Liver (tissue), 9 donors: ENCODE data around the gene SS18L1. TPM values are rescaled to one million over a fixed set of nuclear protein-coding genes. Genes with fewer than 3 reads are reported as not detected.
"Not testable (repeated sequence)": the region's sequence is repeated elsewhere in the genome, so short reads cannot be mapped to it uniquely, and the experiment has no call there.

Source experiments
- DNase-seq: peaks from one replicate; pipeline ENCODE4 v3.0.0-alpha.2; 2017; ENCODE audit warnings: low spot score
- H3K27ac ChIP-seq, 2 donors: one replicate each; pipeline ENCODE4 v1.7.0; 2013; ENCODE audit warnings: inconsistent platforms in 2 of 2, low read length in 2 of 2, control low read depth in 1 of 2, low read depth in 1 of 2, mild to moderate bottlenecking in 1 of 2
- H3K27me3 ChIP-seq, 4 donors: one replicate each; pipeline versions ENCODE4 v1.6.1 to v1.7.0; 2013; ENCODE audit warnings: low read length in 3 of 4, inconsistent platforms in 1 of 4, mild to moderate bottlenecking in 1 of 4, moderate library complexity in 1 of 4; ENCODE audit not compliant: control insufficient read depth in 4 of 4, insufficient read depth in 4 of 4
- H3K36me3 ChIP-seq, 4 donors: one replicate each; pipeline versions ENCODE4 v1.6.1 to v1.7.0; 2013; ENCODE audit warnings: low read length in 3 of 4, mild to moderate bottlenecking in 3 of 4, low read depth in 1 of 4, moderate library complexity in 1 of 4; ENCODE audit not compliant: control insufficient read depth in 4 of 4, insufficient read depth in 3 of 4
- H3K4me1 ChIP-seq, 4 donors: one replicate each; pipeline versions ENCODE4 v1.6.1 to v1.7.0; 2013; ENCODE audit warnings: low read length in 3 of 4, mild to moderate bottlenecking in 3 of 4, moderate library complexity in 1 of 4; ENCODE audit not compliant: control insufficient read depth in 4 of 4, insufficient read depth in 4 of 4
- H3K4me3 ChIP-seq, 3 donors: one replicate each; pipeline versions ENCODE4 v1.6.1 to v1.7.0; 2013; ENCODE audit warnings: low read length in 3 of 3, control low read depth in 1 of 3, low read depth in 1 of 3, mild to moderate bottlenecking in 1 of 3
- H3K9ac ChIP-seq, 2 donors: one replicate each; pipeline ENCODE4 v1.7.0; 2013; ENCODE audit warnings: low read length in 2 of 2, mild to moderate bottlenecking in 2 of 2, moderate library complexity in 2 of 2, control low read depth in 1 of 2, low read depth in 1 of 2
- H3K9me3 ChIP-seq, 4 donors: one replicate each; pipeline versions ENCODE4 v1.6.1 to v1.7.0; 2013; ENCODE audit warnings: low read length in 3 of 4; ENCODE audit not compliant: control insufficient read depth in 4 of 4
- ATF3 ChIP-seq: IDR thresholded peaks from 2 replicates; pipeline ENCODE4 v1.6.1; 2016; ENCODE audit warnings: antibody characterized with exemption
- CTCF ChIP-seq: fragments of 150-350 bp; IDR thresholded peaks from 2 replicates; pipeline ENCODE4 v1.5.1; 2017; ENCODE audit warnings: improper control_type of control experiment, low read depth, low read length; ENCODE audit not compliant: missing input control
- EGR1 ChIP-seq, 2 donors: IDR thresholded peaks; 2 replicates each; pipeline ENCODE4 v1.6.1; 2016 to 2018; ENCODE audit warnings: antibody characterized with exemption in 2 of 2, low read depth in 2 of 2
- FOXA1 ChIP-seq: IDR thresholded peaks from 2 replicates; pipeline ENCODE4 v1.6.1; 2016; ENCODE audit warnings: antibody characterized with exemption
- GABPA ChIP-seq, 2 donors: IDR thresholded peaks in 1 of 2; conservative IDR thresholded peaks in 1 of 2; 2 replicates each; pipeline ENCODE4 v1.6.1; 2016; ENCODE audit warnings: antibody characterized with exemption in 2 of 2, mild to moderate bottlenecking in 1 of 2, moderate library complexity in 1 of 2
- HNF4A ChIP-seq, 2 donors: conservative IDR thresholded peaks; 2 replicates each; pipeline ENCODE4 v1.6.1; 2016; ENCODE audit warnings: antibody characterized with exemption in 2 of 2, mild to moderate bottlenecking in 2 of 2
- HNF4G ChIP-seq: IDR thresholded peaks from 2 replicates; pipeline ENCODE4 v1.6.1; 2016; ENCODE audit warnings: antibody characterized with exemption
- JUND ChIP-seq, 2 donors: IDR thresholded peaks; 2 replicates each; pipeline ENCODE4 v1.6.1; 2016; ENCODE audit warnings: antibody characterized with exemption in 2 of 2
- MAX ChIP-seq: IDR thresholded peaks from 2 replicates; pipeline ENCODE4 v1.6.1; 2016; ENCODE audit warnings: antibody characterized with exemption
- RAD21 ChIP-seq, 2 donors: IDR thresholded peaks; 2 replicates each; pipeline ENCODE4 v1.6.1; 2016; ENCODE audit warnings: antibody characterized with exemption in 2 of 2, mild to moderate bottlenecking in 2 of 2
- RXRA ChIP-seq, 2 donors: IDR thresholded peaks; 2 replicates each; pipeline ENCODE4 v1.6.1; 2017 to 2018; ENCODE audit warnings: antibody characterized with exemption in 2 of 2, mild to moderate bottlenecking in 1 of 2
- SP1 ChIP-seq: IDR thresholded peaks from 2 replicates; pipeline ENCODE4 v1.6.1; 2018; ENCODE audit warnings: antibody characterized with exemption, mild to moderate bottlenecking
- YY1 ChIP-seq: IDR thresholded peaks from 2 replicates; pipeline ENCODE4 v1.6.1; 2016; ENCODE audit warnings: antibody characterized with exemption, mild to moderate bottlenecking
- ZBTB33 ChIP-seq: IDR thresholded peaks from 2 replicates; pipeline ENCODE4 v1.6.1; 2016; ENCODE audit warnings: antibody characterized with exemption
- WGBS: extraction: QIAGEN DNeasy Blood & Tissue Kit; methylation state at CpG from one replicate; pipeline ENCODE4 v1.1.7; 2013; 5-methylcytosine and 5-hydroxymethylcytosine counted together
- polyA plus RNA-seq, 2 donors: library from polyadenylated mRNA; stranded (reverse) in 1 of 2; unstranded in 1 of 2; fragments of 200-250 nt in 1 of 2; fragments of >200 nt in 1 of 2; fragmentation: Nextera tagmentation in 1 of 2; extraction: Ambion mirVana in 1 of 2; gene quantifications; one replicate each; pipeline versions ENCODE4 v1.2.1 to v1.2.3, GENCODE V29; 2013 to 2015
- total RNA-seq, 2 donors: library from RNA; depleted of rRNA; stranded (reverse); fragments of >200 nt; gene quantifications; one replicate each; pipeline ENCODE4 v1.2.3, GENCODE V29; 2014
- donor health status: healthy.
- donor health status: healthy.
- donor health status: healthy.
- donor health status: healthy.
- donor health status: healthy.

SS18L1 gene
- total and polyA plus RNA-seq, 4 donors = 6.1 to 24.3 (median 16.7) TPM

GRCh38 chr20:62112368-62112767, 31.2 kb upstream of the SS18L1 start (continued):
- no peak for TF ChIP-seq ZBTB33
- no peak for TF ChIP-seq HNF4A (conservative IDR thresholded peaks at IDR 0.05)
- no peak for TF ChIP-seq SP1
- TF ChIP-seq FOXA1 = no peak
- TF ChIP-seq MAX = no peak

- Histone ChIP-seq H3K9ac (no peak overlapping the region), H3K4me1 (no peaks in the 10 kb centered on the region), H3K36me3 (no peaks in the 10 kb centered on the region), H3K27me3 (no peaks in the 10 kb centered on the region), H3K4me3 (no peak overlapping the region), H3K9me3 (peaks cover 8 to 32% (median 19%) of the 10 kb centered on the region in 4 donors), H3K27ac (no peak overlapping the region)
- DNase-seq = no peak
- 58% methylated on average over 8 of the region's 8 CpGs for WGBS
- TF ChIP-seq MAX (no peak), HNF4G (no peak), RAD21 (IDR thresholded peaks at IDR 0.05) (no peak), RXRA (IDR thresholded peaks at IDR 0.05) (no peak), YY1 (no peak), FOXA1 (no peak), SP1 (no peak)
Observed at GRCh38 chr20:62114894-62115293, 28.7 kb upstream of the SS18L1 start.

GRCh38 chr20:62115800-62116407, 27.7 kb upstream of the SS18L1 start:
- peaks cover 8 to 26% (median 16%) of the 10 kb centered on the region in 4 donors for H3K9me3 ChIP-seq
- H3K36me3 ChIP-seq, H3K4me1 ChIP-seq, DNase-seq, H3K27ac ChIP-seq, H3K9ac ChIP-seq, H3K27me3 ChIP-seq, H3K4me3 ChIP-seq: not testable (repeated sequence)
- 74% methylated on average over 7 of the region's 7 CpGs for WGBS

DNA sequence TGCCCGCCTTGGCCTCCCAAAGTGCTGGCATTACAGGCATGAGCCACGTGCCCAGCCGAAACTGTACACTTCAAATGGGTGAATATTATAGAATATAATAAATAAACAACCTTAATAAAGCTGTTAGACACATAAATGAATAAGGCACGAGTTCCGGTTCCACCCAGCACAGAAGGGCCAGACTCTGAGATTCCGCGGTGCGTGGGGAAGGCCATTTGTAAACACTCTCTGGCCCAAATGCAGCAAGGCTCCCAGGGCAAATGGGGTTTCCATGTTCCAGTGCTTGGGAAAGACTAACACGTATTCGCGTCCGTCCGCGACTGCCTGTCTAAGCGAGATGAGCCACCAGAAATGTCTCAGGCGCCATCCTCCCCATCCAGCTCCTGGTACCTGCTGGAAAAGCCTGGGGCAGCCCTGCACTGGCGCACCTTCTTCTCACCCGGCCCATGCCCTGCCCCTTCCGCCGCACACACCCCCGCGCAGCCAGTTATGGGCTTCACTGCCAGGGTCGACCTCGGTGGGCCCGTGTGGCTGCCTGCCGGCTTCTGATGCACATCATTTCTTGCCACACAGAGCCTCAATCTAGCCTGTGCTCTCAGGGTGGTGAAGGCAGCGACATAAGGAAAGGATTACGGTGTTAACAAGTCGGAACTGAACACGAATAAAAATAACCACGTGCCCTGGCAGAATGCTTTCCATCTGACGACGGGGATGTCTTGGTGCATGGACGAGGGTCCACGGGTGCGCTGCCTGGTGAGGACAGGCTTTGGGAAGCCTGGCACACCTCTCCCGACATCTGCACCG, 26.8 kb upstream of the SS18L1 start:
- 85% methylated on average over 38 of the region's 38 CpGs for WGBS
- H3K4me1 ChIP-seq = peaks cover 0 to 4% (median 0%) of the 10 kb centered on the region in 4 donors
- H3K9me3 ChIP-seq = peaks cover 8 to 22% (median 15%) of the 10 kb centered on the region in 4 donors
- no peaks in the 10 kb centered on the region for H3K36me3 ChIP-seq
- no peak overlapping the region for H3K4me3 ChIP-seq
- DNase-seq = no peak
- H3K9ac ChIP-seq = no peak overlapping the region
- H3K27me3 ChIP-seq = no peaks in the 10 kb centered on the region
- H3K27ac ChIP-seq = no peak overlapping the region
- TF ChIP-seq HNF4A (conservative IDR thresholded peaks at IDR 0.05) (no peak), CTCF (no peak), ZBTB33 (no peak), ATF3 (no peak), EGR1 (IDR thresholded peaks at IDR 0.05; ENCODE audit: low read depth in 2 of 2) (no peak), YY1 (no peak), GABPA (IDR thresholded peaks at IDR 0.05 in 1 of 2, conservative IDR thresholded peaks at IDR 0.05 in 1 of 2) (no peak), HNF4G (no peak), RAD21 (IDR thresholded peaks at IDR 0.05) (no peak), JUND (IDR thresholded peaks at IDR 0.05) (no peak)
